ENCODE data around the gene PDYN.

The PDYN gene

DNA sequence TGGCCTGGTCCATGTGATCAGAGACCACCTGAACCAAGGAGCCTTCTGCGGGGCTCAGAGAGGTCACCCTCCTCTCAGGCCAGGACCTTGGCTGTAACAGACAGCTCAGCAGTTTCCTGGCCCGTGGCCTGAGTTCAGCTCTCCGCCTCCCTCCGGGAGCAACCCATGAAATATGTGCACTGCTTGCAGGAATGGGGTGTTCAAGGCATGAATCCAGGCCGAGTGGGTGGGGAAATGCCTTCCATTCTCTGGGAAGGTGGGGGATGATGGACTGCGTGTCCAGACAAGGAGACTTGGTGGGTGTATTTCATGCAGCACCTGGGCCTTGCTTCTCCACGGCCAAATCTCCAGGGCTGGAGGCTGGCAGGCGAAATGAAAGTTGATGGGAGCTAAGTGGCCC lies 52.6 kb downstream of the PDYN start:
- Mint-ChIP-seq H3K4me1 (ENCODE audit: low read depth) (no peaks in the 10 kb centered on the region), H3K27me3 (ENCODE audit: low read depth) (peaks cover 14% of the 10 kb centered on the region), H3K27ac (no peak overlapping the region), H3K36me3 (ENCODE audit: low read depth) (no peaks in the 10 kb centered on the region), H3K4me3 (no peak overlapping the region), H3K9me3 (no peaks in the 10 kb centered on the region)
- DNase-seq (ENCODE audit: low spot score): no peak

DNA sequence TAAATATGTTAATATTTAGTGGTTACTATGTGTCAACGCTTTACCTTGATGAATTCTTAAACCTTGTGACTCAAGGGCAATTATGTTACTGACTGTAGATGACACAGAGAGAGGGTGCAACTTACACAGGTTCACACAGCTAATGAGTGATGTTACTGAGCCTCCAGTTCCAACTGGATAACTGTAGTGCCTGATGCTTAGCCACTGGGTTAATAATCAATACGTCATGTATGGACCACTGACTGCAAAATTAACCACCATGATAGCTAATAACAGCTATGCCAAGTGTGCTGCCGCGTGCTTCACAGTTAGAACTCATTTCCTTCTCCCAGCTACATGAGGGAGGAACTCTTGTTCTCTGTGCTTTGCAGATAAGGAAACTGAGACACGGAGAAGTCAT lies 53.3 kb downstream of the PDYN start:
- H3K27me3 Mint-ChIP-seq (ENCODE audit: low read depth): peaks cover 10% of the 10 kb centered on the region
- no peaks in the 10 kb centered on the region for H3K36me3 Mint-ChIP-seq (ENCODE audit: low read depth)
- no peak for DNase-seq (ENCODE audit: low spot score)
- no peak overlapping the region for H3K27ac Mint-ChIP-seq
- H3K4me1 Mint-ChIP-seq (ENCODE audit: low read depth): no peaks in the 10 kb centered on the region
- no peaks in the 10 kb centered on the region for H3K9me3 Mint-ChIP-seq
- no peak overlapping the region for H3K4me3 Mint-ChIP-seq

DNA sequence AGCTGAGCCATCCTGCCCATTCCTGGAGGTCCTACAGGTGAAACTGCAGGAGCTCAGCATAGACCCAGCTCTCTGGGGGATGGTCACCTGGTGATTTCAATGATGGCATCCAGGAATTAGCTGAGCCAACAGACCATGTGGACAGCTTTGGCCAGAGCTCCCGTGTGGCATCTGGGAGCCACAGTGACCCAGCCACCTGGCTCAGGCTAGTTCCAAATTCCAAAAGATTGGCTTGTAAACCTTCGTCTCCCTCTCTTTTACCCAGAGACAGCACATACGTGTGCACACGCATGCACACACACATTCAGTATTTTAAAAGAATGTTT lies 54.6 kb downstream of the PDYN start:
- no peak for DNase-seq (ENCODE audit: low spot score)
- Mint-ChIP-seq H3K27ac (no peak overlapping the region), H3K27me3 (ENCODE audit: low read depth) (peaks cover 4% of the 10 kb centered on the region), H3K4me1 (ENCODE audit: low read depth) (no peaks in the 10 kb centered on the region), H3K4me3 (no peak overlapping the region), H3K9me3 (no peaks in the 10 kb centered on the region), H3K36me3 (ENCODE audit: low read depth) (no peaks in the 10 kb centered on the region)

DNA sequence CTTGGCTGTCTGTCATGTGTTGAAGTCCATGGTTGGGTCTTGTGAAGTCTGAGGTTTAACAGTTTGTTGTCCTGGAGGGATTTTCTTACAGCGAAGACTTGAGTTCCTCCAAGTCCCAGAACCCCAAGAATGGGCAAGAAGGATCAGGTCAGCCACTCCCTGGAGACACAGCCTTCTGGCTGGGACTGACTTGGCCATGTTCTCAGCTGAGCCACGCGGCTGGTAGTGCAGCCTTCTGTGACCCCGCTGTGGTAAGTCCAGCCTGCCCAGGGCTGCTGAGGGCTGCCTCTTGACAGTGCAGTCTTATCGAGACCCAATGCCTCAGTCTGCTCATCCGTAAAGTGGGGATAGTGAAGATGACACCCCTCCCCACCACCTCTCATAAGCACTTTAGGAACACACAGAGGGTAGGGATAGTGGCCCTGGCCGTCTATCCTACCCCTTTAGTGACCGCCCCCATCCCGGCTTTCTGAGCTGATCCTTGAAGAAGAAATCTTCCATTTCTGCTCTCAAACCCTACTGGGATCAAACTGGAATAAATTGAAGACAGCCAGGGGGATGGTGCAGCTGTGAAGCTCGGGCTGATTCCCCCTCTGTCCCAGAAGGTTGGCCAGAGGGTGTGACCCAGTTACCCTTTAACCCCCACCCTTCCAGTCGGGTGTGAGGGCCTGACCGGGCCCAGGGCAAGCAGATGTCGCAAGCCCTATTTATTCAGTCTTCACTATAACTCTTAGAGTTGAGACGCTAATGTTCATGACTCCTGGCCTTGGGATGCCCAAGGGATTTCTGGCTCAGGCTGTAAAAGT lies 55.2 kb downstream of the PDYN start:
- no peak overlapping the region for H3K27ac Mint-ChIP-seq
- DNase-seq (ENCODE audit: low spot score): no peak
- no peaks in the 10 kb centered on the region for H3K36me3 Mint-ChIP-seq (ENCODE audit: low read depth)
- H3K27me3 Mint-ChIP-seq (ENCODE audit: low read depth): peaks cover 3% of the 10 kb centered on the region
- no peaks in the 10 kb centered on the region for H3K9me3 Mint-ChIP-seq
- no peak overlapping the region for H3K4me3 Mint-ChIP-seq
- no peaks in the 10 kb centered on the region for H3K4me1 Mint-ChIP-seq (ENCODE audit: low read depth)

DNA sequence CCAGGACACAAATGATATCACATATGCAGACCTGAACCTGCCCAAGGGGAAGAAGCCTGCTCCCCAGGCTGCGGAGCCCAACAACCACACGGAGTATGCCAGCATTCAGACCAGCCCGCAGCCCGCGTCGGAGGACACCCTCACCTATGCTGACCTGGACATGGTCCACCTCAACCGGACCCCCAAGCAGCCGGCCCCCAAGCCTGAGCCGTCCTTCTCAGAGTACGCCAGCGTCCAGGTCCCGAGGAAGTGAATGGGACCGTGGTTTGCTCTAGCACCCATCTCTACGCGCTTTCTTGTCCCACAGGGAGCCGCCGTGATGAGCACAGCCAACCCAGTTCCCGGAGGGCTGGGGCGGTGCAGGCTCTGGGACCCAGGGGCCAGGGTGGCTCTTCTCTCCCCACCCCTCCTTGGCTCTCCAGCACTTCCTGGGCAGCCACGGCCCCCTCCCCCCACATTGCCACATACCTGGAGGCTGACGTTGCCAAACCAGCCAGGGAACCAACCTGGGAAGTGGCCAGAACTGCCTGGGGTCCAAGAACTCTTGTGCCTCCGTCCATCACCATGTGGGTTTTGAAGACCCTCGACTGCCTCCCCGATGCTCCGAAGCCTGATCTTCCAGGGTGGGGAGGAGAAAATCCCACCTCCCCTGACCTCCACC lies 56.4 kb downstream of the PDYN start:
- H3K4me1 Mint-ChIP-seq (ENCODE audit: low read depth): no peaks in the 10 kb centered on the region
- no peaks in the 10 kb centered on the region for H3K36me3 Mint-ChIP-seq (ENCODE audit: low read depth)
- DNase-seq (ENCODE audit: low spot score): no peak
- no peaks in the 10 kb centered on the region for H3K9me3 Mint-ChIP-seq
- H3K27ac Mint-ChIP-seq: no peak overlapping the region
- no peaks in the 10 kb centered on the region for H3K27me3 Mint-ChIP-seq (ENCODE audit: low read depth)
- H3K4me3 Mint-ChIP-seq: no peak overlapping the region

DNA sequence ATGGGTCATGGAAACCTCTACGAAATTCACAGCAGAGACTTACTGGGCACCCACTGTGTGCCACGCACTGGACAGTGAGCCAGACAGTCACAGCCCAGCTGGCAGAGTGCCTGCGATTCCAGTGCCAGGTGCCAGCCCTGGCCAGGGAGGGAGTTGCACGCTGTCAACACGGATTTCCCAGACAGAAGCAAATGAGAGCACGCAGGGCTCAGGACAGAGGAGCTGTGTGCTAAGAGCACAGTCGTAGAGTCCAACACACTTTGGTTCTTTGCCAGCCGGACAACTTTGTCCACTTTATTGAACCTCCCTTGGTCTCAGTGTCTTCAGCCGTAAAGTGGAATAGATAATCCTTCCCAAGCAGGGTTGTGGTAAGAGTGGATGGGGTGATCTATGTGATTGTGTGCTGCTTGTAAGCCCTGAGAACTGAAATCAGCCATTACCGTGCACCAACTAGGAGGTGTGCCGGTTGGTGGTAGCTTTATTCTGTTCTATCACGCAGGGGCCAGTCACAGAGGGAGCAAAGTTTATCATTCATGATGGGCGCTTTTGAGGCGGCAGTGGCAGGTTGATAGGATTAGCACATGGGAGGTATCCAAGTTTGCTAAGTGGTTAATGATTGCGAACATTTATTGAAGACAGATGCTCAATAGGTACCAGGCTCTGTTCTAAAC lies 58.0 kb downstream of the PDYN start:
- no peak overlapping the region for H3K4me3 Mint-ChIP-seq
- H3K36me3 Mint-ChIP-seq (ENCODE audit: low read depth): no peaks in the 10 kb centered on the region
- no peak overlapping the region for H3K27ac Mint-ChIP-seq
- no peak for DNase-seq (ENCODE audit: low spot score)
- no peaks in the 10 kb centered on the region for H3K4me1 Mint-ChIP-seq (ENCODE audit: low read depth)
- H3K9me3 Mint-ChIP-seq: no peaks in the 10 kb centered on the region
- H3K27me3 Mint-ChIP-seq (ENCODE audit: low read depth): no peaks in the 10 kb centered on the region

DNA sequence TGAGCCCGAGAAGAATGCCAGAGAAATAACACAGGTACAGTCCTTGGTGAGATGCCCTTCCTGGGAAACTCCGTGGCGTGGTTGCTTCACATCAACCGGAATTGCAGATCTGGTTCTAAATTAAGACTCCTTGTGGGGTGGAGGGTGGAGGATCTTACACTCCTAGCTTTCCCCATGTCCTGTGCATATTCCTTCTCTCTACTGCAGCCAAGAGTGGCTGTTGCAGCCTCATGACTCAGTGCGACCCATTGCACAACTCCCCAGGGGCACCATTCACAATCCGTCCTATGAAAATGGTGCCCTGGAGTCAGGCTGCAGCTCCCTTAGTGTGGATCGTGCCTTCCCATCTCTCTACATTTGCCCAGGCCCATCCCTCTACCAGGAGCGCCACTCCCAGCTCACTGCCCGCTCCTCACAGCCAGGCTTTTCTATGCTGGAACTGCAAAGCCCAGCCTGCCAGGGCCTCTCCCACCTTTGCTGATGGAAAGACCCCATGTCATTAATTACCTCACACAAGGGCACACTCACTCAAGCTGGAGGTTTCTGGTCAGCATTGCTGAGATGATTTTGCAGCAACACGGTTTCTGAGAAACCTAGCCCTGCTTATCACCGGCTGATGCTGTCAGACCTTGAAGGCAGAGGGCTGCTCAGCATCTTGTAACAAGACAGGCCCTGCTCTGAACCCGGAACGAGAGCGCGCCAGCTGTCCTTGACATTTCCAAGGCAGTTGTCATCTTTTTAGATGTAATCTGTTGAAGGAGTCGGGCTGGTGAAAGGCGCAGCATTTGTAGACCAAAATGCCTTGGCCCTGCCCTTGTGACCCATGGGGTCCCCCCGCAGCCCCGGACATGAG lies 58.9 kb downstream of the PDYN start:
- H3K27me3 Mint-ChIP-seq (ENCODE audit: low read depth): no peaks in the 10 kb centered on the region
- H3K36me3 Mint-ChIP-seq (ENCODE audit: low read depth): no peaks in the 10 kb centered on the region
- DNase-seq (ENCODE audit: low spot score): no peak
- no peak overlapping the region for H3K4me3 Mint-ChIP-seq
- H3K9me3 Mint-ChIP-seq: no peaks in the 10 kb centered on the region
- H3K27ac Mint-ChIP-seq: no peak overlapping the region
- no peaks in the 10 kb centered on the region for H3K4me1 Mint-ChIP-seq (ENCODE audit: low read depth)

DNA sequence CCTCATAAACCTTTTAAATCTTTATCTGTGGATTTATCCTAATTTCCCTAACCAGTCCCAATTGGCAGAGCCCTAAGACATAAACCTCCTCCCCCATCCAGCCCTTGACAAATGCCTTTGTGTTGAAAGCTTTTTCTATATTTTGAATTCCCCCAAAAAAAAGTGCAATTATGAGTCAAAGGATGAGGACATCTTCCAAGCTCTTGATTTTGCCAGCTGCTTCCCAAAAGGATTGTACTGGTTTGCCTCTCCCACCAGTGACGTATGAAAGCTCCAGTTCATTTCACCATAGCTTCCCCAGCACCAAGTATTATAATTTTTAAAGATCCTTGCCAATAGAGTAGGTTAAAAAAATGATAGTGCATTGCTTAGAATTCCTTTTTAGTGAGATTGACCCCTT lies 59.7 kb downstream of the PDYN start:
- no peaks in the 10 kb centered on the region for H3K36me3 Mint-ChIP-seq (ENCODE audit: low read depth)
- H3K27me3 Mint-ChIP-seq (ENCODE audit: low read depth): no peaks in the 10 kb centered on the region
- no peak for DNase-seq (ENCODE audit: low spot score)
- H3K4me3 Mint-ChIP-seq: no peak overlapping the region
- H3K27ac Mint-ChIP-seq: no peak overlapping the region
- no peaks in the 10 kb centered on the region for H3K9me3 Mint-ChIP-seq
- no peaks in the 10 kb centered on the region for H3K4me1 Mint-ChIP-seq (ENCODE audit: low read depth)

DNA sequence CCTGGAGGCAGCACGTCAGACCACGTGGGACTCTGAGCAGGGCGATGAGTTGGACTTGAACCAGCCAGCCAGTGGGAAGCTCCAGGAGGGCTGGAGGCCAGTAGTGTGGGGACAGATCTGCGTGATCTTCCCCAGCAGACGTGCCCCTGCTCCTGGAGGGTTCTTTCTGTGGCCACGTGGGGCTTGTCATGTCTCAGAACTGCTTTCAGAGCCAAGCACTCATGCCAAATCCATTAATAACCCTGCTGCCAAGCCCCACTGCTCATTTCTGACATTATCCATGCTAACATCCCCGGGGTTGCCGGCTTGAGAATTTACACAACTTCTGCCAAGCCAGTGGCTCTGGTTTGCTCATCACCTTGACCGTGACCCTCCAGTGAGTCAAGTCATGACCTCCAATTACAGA lies 60.4 kb downstream of the PDYN start:
- Mint-ChIP-seq H3K27me3 (ENCODE audit: low read depth) (no peaks in the 10 kb centered on the region), H3K4me3 (no peak overlapping the region), H3K9me3 (no peaks in the 10 kb centered on the region), H3K27ac (no peak overlapping the region), H3K4me1 (ENCODE audit: low read depth) (no peaks in the 10 kb centered on the region), H3K36me3 (ENCODE audit: low read depth) (no peaks in the 10 kb centered on the region)
- no peak for DNase-seq (ENCODE audit: low spot score)

DNA sequence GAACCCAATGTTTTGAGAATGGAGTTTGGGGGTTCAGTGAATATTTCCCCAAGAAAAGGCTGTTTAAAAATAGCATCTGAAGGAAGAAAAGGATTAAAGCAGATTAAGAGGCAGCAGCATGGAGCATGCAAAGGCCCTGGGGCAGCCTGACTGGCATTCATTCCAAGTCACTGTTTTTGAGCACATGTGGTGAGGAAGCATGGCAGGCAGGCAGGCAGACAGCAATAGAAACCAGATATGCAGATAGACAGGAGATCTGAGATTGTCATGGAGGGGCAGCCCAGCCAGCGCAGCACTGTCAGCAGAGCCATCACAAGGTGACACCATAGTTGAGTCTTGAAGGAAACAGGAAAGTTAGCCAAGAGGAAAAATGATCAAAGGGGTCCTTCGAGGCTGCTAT lies 60.9 kb downstream of the PDYN start:
- Mint-ChIP-seq H3K4me1 (ENCODE audit: low read depth) (no peaks in the 10 kb centered on the region), H3K9me3 (no peaks in the 10 kb centered on the region), H3K36me3 (ENCODE audit: low read depth) (no peaks in the 10 kb centered on the region), H3K4me3 (no peak overlapping the region), H3K27ac (no peak overlapping the region), H3K27me3 (ENCODE audit: low read depth) (no peaks in the 10 kb centered on the region)
- no peak for DNase-seq (ENCODE audit: low spot score)

DNA sequence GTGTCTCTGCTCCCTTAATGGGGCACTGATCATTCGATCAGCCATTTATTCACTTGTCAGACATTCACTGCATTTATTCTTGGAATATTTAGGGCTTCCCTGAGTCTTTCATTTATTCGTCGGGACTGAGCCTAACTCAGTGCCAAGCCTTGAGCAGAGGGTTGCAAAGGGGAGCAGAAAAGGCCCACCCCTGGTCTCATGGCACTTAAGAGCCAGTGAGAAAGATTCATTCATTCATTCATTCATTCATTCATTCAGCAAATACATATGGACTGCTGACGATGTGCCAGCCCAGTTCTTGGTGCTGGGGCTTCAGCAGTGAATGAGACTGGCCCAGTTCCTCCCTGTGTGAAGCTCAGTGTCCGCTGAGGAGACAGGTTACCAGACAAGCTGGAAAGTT lies 62.0 kb downstream of the PDYN start:
- H3K9me3 Mint-ChIP-seq: no peaks in the 10 kb centered on the region
- no peak overlapping the region for H3K27ac Mint-ChIP-seq
- no peaks in the 10 kb centered on the region for H3K4me1 Mint-ChIP-seq (ENCODE audit: low read depth)
- no peaks in the 10 kb centered on the region for H3K27me3 Mint-ChIP-seq (ENCODE audit: low read depth)
- H3K36me3 Mint-ChIP-seq (ENCODE audit: low read depth): no peaks in the 10 kb centered on the region
- no peak overlapping the region for H3K4me3 Mint-ChIP-seq
- DNase-seq (ENCODE audit: low spot score): no peak

DNA sequence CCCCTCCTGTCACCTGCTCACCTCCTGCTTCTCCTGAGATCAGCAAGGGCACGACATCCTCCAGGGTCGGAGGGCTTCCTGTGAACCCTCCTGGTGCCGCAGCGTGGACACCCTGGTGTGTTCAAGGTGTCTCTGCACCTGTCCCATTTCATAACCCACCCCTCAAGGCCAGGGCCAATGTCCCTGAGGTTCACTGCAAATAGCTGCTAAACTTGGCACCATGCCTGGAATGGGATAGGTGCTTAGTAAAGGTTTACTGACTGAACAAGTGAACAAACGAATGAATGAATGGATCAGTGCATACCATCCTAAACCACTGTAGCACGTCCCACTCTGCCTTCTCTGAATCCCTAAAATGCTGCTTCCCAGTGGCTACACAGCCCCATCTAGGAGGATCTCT lies 63.7 kb downstream of the PDYN start:
- Mint-ChIP-seq H3K9me3 (no peaks in the 10 kb centered on the region), H3K27ac (no peak overlapping the region)

DNA sequence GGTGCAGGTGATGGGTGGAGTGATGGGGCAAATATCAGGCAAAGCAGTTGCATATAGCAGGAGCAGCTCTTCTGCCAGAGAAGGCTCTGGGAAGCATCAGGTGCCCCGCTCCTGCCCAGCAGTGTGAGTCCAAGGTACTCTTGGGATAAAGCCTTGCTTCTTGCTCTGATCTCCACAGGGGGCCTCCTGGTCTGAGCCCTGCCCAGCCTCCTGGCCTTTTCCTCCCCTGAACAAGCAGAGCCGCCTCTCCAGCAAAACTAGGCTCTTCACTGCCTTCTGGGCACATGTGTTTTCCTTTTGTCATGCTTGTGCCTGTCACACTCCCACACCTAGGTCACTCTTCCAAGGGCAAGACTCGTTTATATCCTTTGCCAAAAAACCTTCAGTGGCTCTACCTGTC lies 64.4 kb downstream of the PDYN start:
- H3K27ac Mint-ChIP-seq: no peak overlapping the region
- H3K4me3 Mint-ChIP-seq: no peak overlapping the region
- H3K27me3 Mint-ChIP-seq (ENCODE audit: low read depth): no peaks in the 10 kb centered on the region
- no peak for DNase-seq (ENCODE audit: low spot score)
- no peaks in the 10 kb centered on the region for H3K36me3 Mint-ChIP-seq (ENCODE audit: low read depth)
- no peaks in the 10 kb centered on the region for H3K9me3 Mint-ChIP-seq
- H3K4me1 Mint-ChIP-seq (ENCODE audit: low read depth): no peaks in the 10 kb centered on the region

More for the DNA sequence above, 63.7 kb downstream of the PDYN start:
- Mint-ChIP-seq H3K4me1 (ENCODE audit: low read depth) (no peaks in the 10 kb centered on the region), H3K27me3 (ENCODE audit: low read depth) (no peaks in the 10 kb centered on the region), H3K4me3 (no peak overlapping the region), H3K36me3 (ENCODE audit: low read depth) (no peaks in the 10 kb centered on the region)
- no peak for DNase-seq (ENCODE audit: low spot score)

DNA sequence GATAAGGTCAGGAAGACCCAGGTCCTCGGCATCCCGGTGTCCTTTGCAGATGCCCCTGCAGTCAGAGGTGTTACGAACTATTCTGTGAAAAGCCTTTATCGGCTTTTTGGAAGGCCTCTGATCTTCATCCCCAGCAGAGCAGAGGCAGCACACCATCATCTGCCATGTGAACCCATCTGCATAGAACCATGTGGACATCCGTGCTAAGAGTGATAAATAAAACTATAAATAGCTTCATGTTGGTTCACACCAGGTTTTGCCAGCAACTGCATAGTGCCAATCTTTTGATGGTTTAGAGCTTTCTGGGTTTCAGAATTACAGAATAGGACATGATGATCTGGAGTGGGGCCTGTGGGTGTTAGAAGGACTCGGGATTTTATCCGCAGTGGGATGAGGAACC lies 65.1 kb downstream of the PDYN start:
- Mint-ChIP-seq H3K4me3 (no peak overlapping the region), H3K36me3 (ENCODE audit: low read depth) (no peaks in the 10 kb centered on the region), H3K27ac (no peak overlapping the region), H3K9me3 (no peaks in the 10 kb centered on the region), H3K4me1 (ENCODE audit: low read depth) (no peaks in the 10 kb centered on the region), H3K27me3 (ENCODE audit: low read depth) (no peaks in the 10 kb centered on the region)
- no peak for DNase-seq (ENCODE audit: low spot score)
